Parathyroid adenoma (tissue), 2 donors: Measurements from ENCODE around the gene HPS4.

Experiments used
- H2AFZ ChIP-seq: fragments of 300-600 bp; sonication (generic); one replicate; pipeline ENCODE4 v1.7.0; 2017; ENCODE audit warnings: antibody characterized with exemption, mild to moderate bottlenecking
- H3K27ac ChIP-seq: fragments of 300-600 bp; sonication (generic); one replicate; pipeline ENCODE4 v1.7.0; 2017
- H3K27me3 ChIP-seq: fragments of 300-600 bp; sonication (generic); one replicate; pipeline ENCODE4 v1.7.0; 2017; ENCODE audit warnings: low read length; ENCODE audit not compliant: control insufficient read depth, insufficient read depth
- H3K36me3 ChIP-seq: fragments of 300-600 bp; sonication (generic); one replicate; pipeline ENCODE4 v1.7.0; 2017; ENCODE audit warnings: low read length; ENCODE audit not compliant: control insufficient read depth, insufficient read depth
- H3K4me1 ChIP-seq: fragments of 300-600 bp; sonication (generic); one replicate; pipeline ENCODE4 v1.7.0; 2017; ENCODE audit warnings: control low read depth
- H3K4me2 ChIP-seq: fragments of 300-600 bp; sonication (generic); one replicate; pipeline ENCODE4 v1.7.0; 2017; ENCODE audit warnings: low read length
- H3K4me3 ChIP-seq: fragments of 300-600 bp; sonication (generic); one replicate; pipeline ENCODE4 v1.7.0; 2017; ENCODE audit warnings: low read depth, low read length
- H3K79me2 ChIP-seq: fragments of 300-600 bp; sonication (generic); one replicate; pipeline ENCODE4 v1.7.0; 2017; ENCODE audit warnings: control low read depth
- H3K9ac ChIP-seq: fragments of 300-600 bp; sonication (generic); one replicate; pipeline ENCODE4 v1.7.0; 2017; ENCODE audit warnings: mild to moderate bottlenecking
- H3K9me3 ChIP-seq: fragments of 300-600 bp; sonication (generic); one replicate; pipeline ENCODE4 v1.7.0; 2017; ENCODE audit warnings: low read length; ENCODE audit not compliant: control insufficient read depth
- CTCF ChIP-seq: fragments of 300-600 bp; sonication (generic); IDR thresholded peaks from one replicate; pipeline ENCODE4 v1.7.0; 2017; ENCODE audit warnings: antibody characterized with exemption, mild to moderate bottlenecking
- donor health status: primary hyperparathyroidism.

The HPS4 gene

GRCh38 chr22:26501996-26502395 lies 18.4 kb upstream of the HPS4 start:
- no peak overlapping the region for H3K27ac ChIP-seq
- H3K4me3 ChIP-seq = no peak overlapping the region
- H3K27me3 ChIP-seq = no peaks in the 10 kb centered on the region
- TF ChIP-seq CTCF = no peak
- H3K4me1 ChIP-seq = no peaks in the 10 kb centered on the region
- no peaks in the 10 kb centered on the region for H3K79me2 ChIP-seq
- no peak overlapping the region for H3K4me2 ChIP-seq
- H3K9me3 ChIP-seq = no peaks in the 10 kb centered on the region
- H3K36me3 ChIP-seq = no peaks in the 10 kb centered on the region
- no peak overlapping the region for H3K9ac ChIP-seq
- H2AFZ ChIP-seq = no peak overlapping the region

GRCh38 chr22:26499188-26499703 lies 15.7 kb upstream of the HPS4 start:
- no peaks in the 10 kb centered on the region for H3K36me3 ChIP-seq
- no peak for TF ChIP-seq CTCF
- no peaks in the 10 kb centered on the region for H3K4me1 ChIP-seq
- H3K9me3 ChIP-seq = no peaks in the 10 kb centered on the region
- H3K4me3 ChIP-seq = no peak overlapping the region
- H3K27me3 ChIP-seq = no peaks in the 10 kb centered on the region
- H3K27ac ChIP-seq = no peak overlapping the region
- no peak overlapping the region for H3K9ac ChIP-seq
- H3K79me2 ChIP-seq = no peaks in the 10 kb centered on the region
- no peak overlapping the region for H2AFZ ChIP-seq
- H3K4me2 ChIP-seq = no peak overlapping the region

- H3K27me3 ChIP-seq = no peaks in the 10 kb centered on the region
- H3K27ac ChIP-seq = no peak overlapping the region
- H3K36me3 ChIP-seq = no peaks in the 10 kb centered on the region
- no peaks in the 10 kb centered on the region for H3K9me3 ChIP-seq
- TF ChIP-seq CTCF = no peak
- no peaks in the 10 kb centered on the region for H3K4me1 ChIP-seq
- H2AFZ ChIP-seq = no peak overlapping the region
- H3K79me2 ChIP-seq = no peaks in the 10 kb centered on the region
- no peak overlapping the region for H3K9ac ChIP-seq
- H3K4me3 ChIP-seq = no peak overlapping the region
- no peak overlapping the region for H3K4me2 ChIP-seq
Observed at GRCh38 chr22:26496456-26496855, 12.9 kb upstream of the HPS4 start.

GRCh38 chr22:26494506-26494905 lies 10.9 kb upstream of the HPS4 start:
- no peak overlapping the region for H2AFZ ChIP-seq
- H3K79me2 ChIP-seq = no peaks in the 10 kb centered on the region
- H3K4me2 ChIP-seq = no peak overlapping the region
- no peaks in the 10 kb centered on the region for H3K27me3 ChIP-seq
- H3K4me3 ChIP-seq = no peak overlapping the region
- no peak overlapping the region for H3K27ac ChIP-seq
- no peaks in the 10 kb centered on the region for H3K9me3 ChIP-seq
- no peak for TF ChIP-seq CTCF
- H3K36me3 ChIP-seq = no peaks in the 10 kb centered on the region
- no peaks in the 10 kb centered on the region for H3K4me1 ChIP-seq
- no peak overlapping the region for H3K9ac ChIP-seq

- no peaks in the 10 kb centered on the region for H3K27me3 ChIP-seq
Observed at GRCh38 chr22:26492220-26492619, 8.6 kb upstream of the HPS4 start.

More at GRCh38 chr22:26492220-26492619, 8.6 kb upstream of the HPS4 start:
- H3K9ac ChIP-seq = no peak overlapping the region
- H3K4me3 ChIP-seq = no peak overlapping the region
- H3K4me1 ChIP-seq = no peaks in the 10 kb centered on the region
- no peak for TF ChIP-seq CTCF
- no peaks in the 10 kb centered on the region for H3K79me2 ChIP-seq
- no peak overlapping the region for H3K4me2 ChIP-seq
- H3K27ac ChIP-seq = no peak overlapping the region
- no peaks in the 10 kb centered on the region for H3K9me3 ChIP-seq
- no peak overlapping the region for H2AFZ ChIP-seq
- no peaks in the 10 kb centered on the region for H3K36me3 ChIP-seq
